Lung (tissue), 12 donors: ENCODE measurements around the gene KCNMA1. TPM values are rescaled to one million over a fixed set of nuclear protein-coding genes. Genes with fewer than 3 reads are reported as not detected.

Experiments
- ATAC-seq: fragments of 200-7000 bp; cut with Tn5 transposase; one replicate; pipeline ENCODE4 v1.9.1; 2020; ENCODE audit warnings: moderate number of reproducible peaks; ENCODE audit not compliant: insufficient read depth, low FRiP score
- DNase-seq, 3 donors: peaks; one replicate each; pipeline ENCODE4 v3.0.0-alpha.2; 2013 to 2017
- H3K27ac ChIP-seq, 2 donors: one replicate each; pipeline ENCODE4 v1.5.1; 2013; ENCODE audit warnings: mild to moderate bottlenecking in 2 of 2, moderate library complexity in 2 of 2, control low read depth in 1 of 2, inconsistent platforms in 1 of 2, low read depth in 1 of 2, low read length in 1 of 2
- H3K27me3 ChIP-seq, 3 donors: one replicate each; pipeline ENCODE4 v1.5.1; 2013; ENCODE audit warnings: low read length in 2 of 3; ENCODE audit not compliant: control insufficient read depth in 3 of 3, insufficient read depth in 3 of 3
- H3K36me3 ChIP-seq, 4 donors: one replicate each; pipeline ENCODE4 v1.5.1; 2013; ENCODE audit warnings: low read length in 4 of 4, mild to moderate bottlenecking in 1 of 4, moderate library complexity in 1 of 4; ENCODE audit not compliant: control insufficient read depth in 4 of 4, insufficient read depth in 4 of 4
- H3K4me1 ChIP-seq, 5 donors: one replicate each; pipeline ENCODE4 v1.5.1; 2013; ENCODE audit warnings: low read length in 5 of 5, mild to moderate bottlenecking in 2 of 5, moderate library complexity in 1 of 5; ENCODE audit not compliant: control insufficient read depth in 5 of 5, insufficient read depth in 5 of 5
- H3K4me3 ChIP-seq: one replicate; pipeline ENCODE4 v1.5.1; 2013; ENCODE audit warnings: mild to moderate bottlenecking, control low read depth, moderate library complexity
- H3K9ac ChIP-seq, 2 donors: one replicate each; pipeline ENCODE4 v1.5.1; 2013; ENCODE audit warnings: low read length in 2 of 2, control low read depth in 1 of 2; ENCODE audit not compliant: insufficient read depth in 1 of 2
- H3K9me3 ChIP-seq, 4 donors: one replicate each; pipeline ENCODE4 v1.5.1; 2013; ENCODE audit warnings: low read length in 3 of 4, mild to moderate bottlenecking in 1 of 4, moderate library complexity in 1 of 4; ENCODE audit not compliant: control insufficient read depth in 4 of 4, insufficient read depth in 3 of 4
- WGBS, 2 donors: extraction: QIAGEN DNeasy Blood & Tissue Kit; methylation state at CpG; one replicate each; pipeline ENCODE4 v1.1.7; 2013; 5-methylcytosine and 5-hydroxymethylcytosine counted together
- polyA plus RNA-seq, 2 donors: library from polyadenylated mRNA; stranded (reverse); fragments of 200-250 nt; gene quantifications; one replicate each; pipeline ENCODE4 v1.2.1, GENCODE V29; 2013
- total RNA-seq, 2 donors: library from RNA; depleted of rRNA in 1 of 2; stranded (reverse); fragments of >200 nt in 1 of 2; gene quantifications; one replicate each; pipeline ENCODE4 v1.2.1, GENCODE V29; 2014 to 2021
- TF ChIP-seq, protein P1 (sequence below): IDR thresholded peaks from 2 replicates; pipeline ENCODE4 v1.5.1; 2012; ENCODE audit warnings: mild to moderate bottlenecking; ENCODE audit errors: control extremely low read depth, extremely low read depth
- donor health status: control.
- donor health status: control.
- donor health status: Bipolar disorder and iron deficiency.
- donor health status: healthy.
- donor health status: DM: yes; HTN: yes; CAD: no.

The KCNMA1 gene
- total and polyA plus RNA-seq, 4 donors = 3.8 to 13.0 (median 5.5) TPM

DNA sequence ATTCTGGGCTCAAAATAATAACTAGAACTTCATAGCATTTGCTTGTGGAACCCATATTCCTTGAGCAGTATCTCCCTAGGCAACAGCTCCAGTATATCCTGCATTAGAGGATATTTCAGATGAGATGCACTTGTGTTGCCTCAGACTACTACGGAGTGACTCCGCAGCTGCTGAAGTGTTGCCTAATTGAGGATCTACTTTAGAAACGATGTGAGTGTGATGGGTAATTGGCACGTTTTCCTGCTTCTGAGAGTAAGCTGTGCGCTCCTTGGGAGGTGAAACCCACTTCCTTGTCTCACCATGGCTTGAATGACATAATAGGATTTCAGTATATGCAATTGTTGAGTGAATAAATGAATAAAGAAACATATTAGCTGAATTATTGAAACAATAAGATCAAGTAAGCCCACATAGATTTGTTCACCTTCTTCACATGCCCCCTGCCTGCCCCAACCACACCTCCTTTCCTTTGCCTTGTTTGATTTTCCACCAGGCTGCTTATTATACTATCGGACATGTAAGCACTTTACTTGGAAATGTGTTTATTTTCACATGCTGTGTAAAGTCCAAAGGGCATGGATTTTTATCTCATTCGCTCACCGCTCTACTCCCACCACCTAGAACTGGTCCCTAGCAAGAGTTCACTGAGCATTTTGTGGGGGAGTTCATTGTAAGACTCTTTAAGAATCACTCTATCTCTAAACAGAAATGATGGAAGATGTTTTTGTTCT is 303.8 kb downstream of the KCNMA1 start:
- no peak overlapping the region for H3K4me3 ChIP-seq
- no peaks in the 10 kb centered on the region for H3K4me1 ChIP-seq
- H3K27me3 ChIP-seq = peaks cover 0 to 3% (median 2%) of the 10 kb centered on the region in 3 donors
- TF ChIP-seq, protein P1, sequence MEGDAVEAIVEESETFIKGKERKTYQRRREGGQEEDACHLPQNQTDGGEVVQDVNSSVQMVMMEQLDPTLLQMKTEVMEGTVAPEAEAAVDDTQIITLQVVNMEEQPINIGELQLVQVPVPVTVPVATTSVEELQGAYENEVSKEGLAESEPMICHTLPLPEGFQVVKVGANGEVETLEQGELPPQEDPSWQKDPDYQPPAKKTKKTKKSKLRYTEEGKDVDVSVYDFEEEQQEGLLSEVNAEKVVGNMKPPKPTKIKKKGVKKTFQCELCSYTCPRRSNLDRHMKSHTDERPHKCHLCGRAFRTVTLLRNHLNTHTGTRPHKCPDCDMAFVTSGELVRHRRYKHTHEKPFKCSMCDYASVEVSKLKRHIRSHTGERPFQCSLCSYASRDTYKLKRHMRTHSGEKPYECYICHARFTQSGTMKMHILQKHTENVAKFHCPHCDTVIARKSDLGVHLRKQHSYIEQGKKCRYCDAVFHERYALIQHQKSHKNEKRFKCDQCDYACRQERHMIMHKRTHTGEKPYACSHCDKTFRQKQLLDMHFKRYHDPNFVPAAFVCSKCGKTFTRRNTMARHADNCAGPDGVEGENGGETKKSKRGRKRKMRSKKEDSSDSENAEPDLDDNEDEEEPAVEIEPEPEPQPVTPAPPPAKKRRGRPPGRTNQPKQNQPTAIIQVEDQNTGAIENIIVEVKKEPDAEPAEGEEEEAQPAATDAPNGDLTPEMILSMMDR = no peak
- peaks cover 0 to 1% (median 0%) of the 10 kb centered on the region in 4 donors for H3K9me3 ChIP-seq
- H3K9ac ChIP-seq = no peak overlapping the region
- no peak overlapping the region for H3K27ac ChIP-seq
- 42 to 45% methylated on average over 8 of the region's 8 CpGs for WGBS, 2 donors
- no peak for ATAC-seq
- no peaks in the 10 kb centered on the region for H3K36me3 ChIP-seq
- no peak for DNase-seq

DNA sequence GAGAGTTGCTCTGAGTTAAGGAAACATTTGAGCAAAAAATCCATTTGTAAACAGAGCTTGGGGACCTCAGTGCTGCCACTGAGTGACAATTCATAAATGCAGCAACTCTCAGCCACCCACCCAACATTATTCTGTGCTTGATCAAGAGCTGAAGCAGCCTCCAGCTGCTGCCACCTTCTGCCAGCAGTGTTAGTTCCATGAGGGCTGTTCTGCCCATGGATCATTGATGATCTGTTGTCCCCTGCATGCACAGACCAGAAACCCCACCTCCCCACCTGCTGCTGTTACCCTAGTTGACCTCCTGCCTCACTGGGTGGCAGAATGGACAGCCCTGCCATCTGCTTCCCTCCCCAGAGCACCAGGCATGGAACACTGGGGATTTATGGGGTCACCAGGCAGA is 305.4 kb downstream of the KCNMA1 start:
- no peaks in the 10 kb centered on the region for H3K36me3 ChIP-seq
- no peaks in the 10 kb centered on the region for H3K4me1 ChIP-seq
- ATAC-seq (no peak), DNase-seq (no peak)
- TF ChIP-seq, protein P1 = no peak
- no peak overlapping the region for H3K27ac ChIP-seq
- no peak overlapping the region for H3K4me3 ChIP-seq
- peaks cover 0 to 1% (median 0%) of the 10 kb centered on the region in 4 donors for H3K9me3 ChIP-seq
- peaks cover 0 to 3% (median 2%) of the 10 kb centered on the region in 3 donors for H3K27me3 ChIP-seq
- H3K9ac ChIP-seq = no peak overlapping the region

DNA sequence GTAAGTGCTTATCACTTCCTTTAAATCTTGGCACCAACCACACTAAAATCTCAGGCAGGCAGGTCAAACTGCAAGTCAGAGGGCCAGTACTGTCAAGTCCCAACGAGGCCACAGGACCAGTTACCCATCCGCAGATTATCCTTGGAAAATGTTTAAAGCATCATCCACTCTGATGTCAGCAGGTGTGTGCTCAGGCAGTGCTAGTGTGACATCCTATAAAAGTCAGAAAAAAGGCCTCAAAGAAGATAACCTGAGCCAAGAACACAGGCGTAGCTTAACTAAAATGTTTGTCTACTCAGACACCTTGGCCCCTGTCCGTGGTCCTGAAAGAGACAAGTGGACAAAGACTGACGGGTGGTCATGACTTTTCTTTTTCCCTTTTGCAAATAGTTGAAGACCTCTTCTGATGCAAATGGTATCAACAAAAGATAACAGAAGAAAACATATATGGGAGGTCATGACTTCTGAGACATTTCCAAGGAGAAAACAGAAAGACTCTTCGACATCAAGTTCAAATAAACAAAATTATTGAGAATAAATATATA is 309.3 kb downstream of the KCNMA1 start:
- H3K4me3 ChIP-seq = no peak overlapping the region
- DNase-seq (peak; percentile 35 to 63 (median 49)), ATAC-seq (no peak)
- no peak overlapping the region for H3K9ac ChIP-seq
- 56 to 67% methylated on average over 6 of the region's 6 CpGs for WGBS, 2 donors
- H3K9me3 ChIP-seq = no peaks in the 10 kb centered on the region
- no peak overlapping the region for H3K27ac ChIP-seq
- no peaks in the 10 kb centered on the region for H3K36me3 ChIP-seq
- peaks cover 0 to 2% (median 0%) of the 10 kb centered on the region in 3 donors for H3K27me3 ChIP-seq
- TF ChIP-seq, protein P1 = no peak
- H3K4me1 ChIP-seq = no peaks in the 10 kb centered on the region

DNA sequence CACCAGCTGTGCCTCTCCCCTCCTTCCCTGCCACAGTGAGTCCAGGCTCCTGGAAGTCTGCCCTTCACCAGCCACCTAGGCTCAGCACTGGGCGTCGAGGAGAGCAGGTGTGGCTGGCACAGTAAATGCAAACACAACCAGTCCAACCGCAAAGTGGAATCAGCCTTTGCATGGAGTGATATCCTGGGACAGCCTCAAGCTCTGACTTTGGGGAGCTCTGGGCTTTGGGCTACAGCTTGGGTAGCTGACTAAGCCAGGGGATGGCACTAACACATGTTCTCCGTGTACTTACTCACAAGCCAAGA is 312.4 kb downstream of the KCNMA1 start:
- H3K36me3 ChIP-seq = no peaks in the 10 kb centered on the region
- H3K4me3 ChIP-seq = no peak overlapping the region
- 69 to 81% methylated on average over 4 of the region's 4 CpGs for WGBS, 2 donors
- no peaks in the 10 kb centered on the region for H3K27me3 ChIP-seq
- ATAC-seq (no peak), DNase-seq (no peak)
- no peak overlapping the region for H3K27ac ChIP-seq
- H3K9me3 ChIP-seq = peaks cover 0 to 4% (median 1%) of the 10 kb centered on the region in 4 donors
- no peaks in the 10 kb centered on the region for H3K4me1 ChIP-seq
- no peak overlapping the region for H3K9ac ChIP-seq
- TF ChIP-seq, protein P1 = no peak
